ENCODE measurements around the gene PTP4A1.

DNA sequence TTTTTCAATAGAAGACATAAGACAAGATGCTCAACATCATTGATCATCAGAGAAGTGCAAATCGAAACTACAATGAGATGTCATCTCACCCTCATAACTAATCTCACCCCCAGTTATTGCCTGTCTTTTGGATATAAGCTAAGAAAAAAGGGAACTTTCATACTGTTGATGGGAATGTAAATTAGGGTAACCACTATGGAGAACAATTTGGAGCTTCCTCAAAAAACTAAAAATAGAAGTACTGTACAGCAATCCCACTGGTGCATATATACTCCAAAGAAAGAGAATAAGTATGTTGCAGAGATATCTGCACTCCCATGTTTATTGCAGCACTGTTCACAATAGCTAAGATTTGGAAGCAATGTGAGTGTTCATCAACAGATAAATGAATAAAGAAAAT, 37.0 kb downstream of the PTP4A1 start:
- TF ChIP-seq POLR2AphosphoS5 (IDR thresholded peaks at IDR 0.05; ENCODE audit: borderline replicate concordance, low read depth, low read length) (no peak), EZH2 (IDR thresholded peaks at IDR 0.05) (no peak), FOXP2 (optimal IDR thresholded peaks at IDR 0.05; ENCODE audit: control extremely low read depth, extremely low read length, insufficient read depth) (no peak)
